ENCODE results near the gene MEGF10.

DNA sequence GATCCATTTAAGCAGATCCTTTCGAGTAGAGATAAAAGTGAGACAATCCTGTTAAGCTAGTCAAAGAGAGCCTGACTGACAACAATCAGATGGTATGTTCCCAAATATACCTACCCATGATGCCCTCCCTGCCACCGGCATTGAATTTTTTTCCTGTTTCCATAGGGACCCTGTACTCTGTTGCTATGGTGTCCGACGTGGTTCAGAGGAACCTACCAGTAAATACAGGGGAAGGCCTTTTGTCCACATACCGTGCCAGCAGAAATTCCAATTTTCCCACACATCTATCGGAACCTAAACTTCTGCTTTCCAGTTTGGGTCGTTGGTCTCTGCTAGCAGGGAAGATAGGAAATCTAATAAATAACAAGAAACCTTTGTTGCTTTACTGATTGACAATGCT is 64.7 kb downstream of the MEGF10 start:
- TF ChIP-seq EZH2 (IDR thresholded peaks at IDR 0.05) (no peak), POLR2AphosphoS5 (IDR thresholded peaks at IDR 0.05; ENCODE audit: borderline replicate concordance, low read depth, low read length) (no peak)

All from SK-N-MC (cell line).